ENCODE data around the gene FAM13A.

Gene FAM13A

GRCh38 chr4:88738180-88738579, 318.8 kb downstream of the FAM13A start:
- DNase-seq = no peak

GRCh38 chr4:88737307-88737941, 319.6 kb downstream of the FAM13A start:
- DNase-seq = no peak

DNA sequence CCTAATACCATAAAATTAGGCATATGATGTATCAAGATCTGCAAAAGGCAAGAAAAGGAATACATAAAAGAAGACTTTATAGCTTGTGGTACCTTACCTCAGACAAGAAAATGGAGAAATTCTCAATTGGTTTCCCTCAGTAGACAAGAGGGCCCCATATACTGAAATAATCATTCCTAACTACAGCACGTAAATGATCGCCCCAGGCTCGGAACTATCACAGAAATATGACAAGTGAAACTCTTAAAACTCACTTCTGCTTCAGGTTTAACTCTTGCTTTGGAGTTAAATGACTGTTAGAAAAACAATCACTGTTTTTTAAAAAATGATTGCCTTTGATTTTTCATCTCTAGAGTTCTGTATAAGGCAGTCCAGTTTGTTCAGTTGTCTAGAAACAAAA, 320.7 kb downstream of the FAM13A start:
- no peak for DNase-seq

GRCh38 chr4:88735564-88735963, 321.4 kb downstream of the FAM13A start:
- no peak for DNase-seq

DNA sequence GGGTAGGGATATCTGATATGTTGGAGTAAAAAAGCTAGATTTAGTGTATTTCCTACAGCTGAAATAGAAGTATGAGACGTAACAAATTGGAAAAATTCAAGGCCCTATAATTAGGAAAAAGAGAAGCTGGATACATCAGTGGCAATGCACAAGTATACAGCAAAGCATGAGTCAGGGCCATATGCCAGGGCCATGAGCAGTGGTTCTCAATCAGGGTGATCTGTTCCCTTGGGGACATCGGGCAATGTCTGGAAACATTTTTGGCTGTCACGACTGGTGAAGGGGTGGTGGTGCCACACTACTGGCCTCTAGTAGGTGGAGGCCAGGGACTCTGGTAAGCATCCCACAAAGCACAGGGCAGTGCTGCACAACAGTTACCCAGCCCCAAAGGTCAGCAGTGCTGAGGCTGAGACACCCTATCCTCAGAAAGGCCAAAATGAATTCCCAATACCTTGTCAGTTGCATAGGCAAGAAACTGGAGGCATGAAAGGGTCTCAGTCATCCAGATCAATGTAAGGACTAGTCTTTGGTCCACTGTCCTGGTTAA, 322.5 kb downstream of the FAM13A start:
- DNase-seq = no peak

GRCh38 chr4:88732714-88733368, 324.1 kb downstream of the FAM13A start:
- no peak for DNase-seq

DNA sequence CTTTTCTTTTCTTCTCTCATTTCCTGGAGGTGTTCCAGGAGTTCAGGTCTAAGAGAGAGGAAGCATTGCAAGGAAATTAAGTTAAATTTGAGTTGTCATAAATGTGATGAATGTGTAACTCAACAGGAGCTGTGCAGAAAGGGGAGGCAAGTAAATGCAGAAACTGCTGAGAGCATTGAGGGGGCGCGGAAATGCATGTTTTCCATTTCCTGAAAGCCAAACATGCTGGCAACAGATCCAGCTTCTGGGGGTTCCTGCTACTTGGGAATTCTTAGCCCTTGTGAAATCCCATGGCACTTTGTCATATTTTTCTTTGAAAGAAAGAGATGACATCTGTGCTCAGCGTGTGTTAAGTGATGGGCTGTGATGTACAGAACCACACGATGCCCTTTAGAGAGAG, 325.6 kb downstream of the FAM13A start:
- no peak for DNase-seq

- no peak for DNase-seq
Measured at GRCh38 chr4:88730811-88731210, 326.2 kb downstream of the FAM13A start.

GRCh38 chr4:88729146-88729760, 327.7 kb downstream of the FAM13A start:
- DNase-seq = no peak

- DNase-seq = no peak
Measured at GRCh38 chr4:88728146-88728545, 328.8 kb downstream of the FAM13A start.

DNA sequence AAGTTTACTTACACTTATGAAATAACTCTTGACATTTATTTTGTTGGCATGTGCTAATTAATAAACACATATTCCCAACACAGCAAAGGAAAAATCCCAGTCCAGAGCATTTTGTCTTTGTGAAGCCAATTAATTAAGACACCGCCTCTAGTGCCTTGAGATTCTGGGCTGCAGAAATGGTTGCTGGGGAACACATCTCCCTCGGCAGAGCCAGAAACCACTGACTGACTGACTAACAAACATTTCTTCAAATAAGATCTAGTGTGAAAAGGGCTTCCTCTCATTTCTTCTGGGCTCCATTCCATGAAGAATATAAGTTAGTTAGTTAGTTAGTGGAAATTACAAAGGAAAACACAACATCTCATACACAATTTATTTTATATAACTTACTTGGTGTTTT, 331.0 kb downstream of the FAM13A start:
- no peak for DNase-seq

GRCh38 chr4:88725143-88725542, 331.8 kb downstream of the FAM13A start:
- DNase-seq = no peak

DNA sequence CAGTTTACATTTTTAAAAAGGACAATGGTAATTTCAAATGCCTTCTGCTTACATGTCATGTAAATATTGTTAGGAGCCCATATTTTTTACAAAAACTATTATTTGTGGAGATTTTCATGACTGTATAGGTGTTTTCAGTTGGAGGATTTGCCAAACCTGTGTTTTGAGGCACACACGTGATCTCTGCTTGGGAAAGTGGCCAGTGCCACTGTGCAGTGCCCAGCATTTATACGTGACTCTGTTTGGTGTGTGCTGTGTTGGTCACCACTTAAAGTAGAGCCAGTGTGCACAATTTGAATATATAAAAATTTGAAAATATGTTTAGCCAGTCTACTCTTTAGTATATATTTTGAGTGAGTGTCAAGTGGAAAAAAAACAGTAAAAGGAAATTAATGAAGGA, 332.6 kb downstream of the FAM13A start:
- DNase-seq = no peak

DNA sequence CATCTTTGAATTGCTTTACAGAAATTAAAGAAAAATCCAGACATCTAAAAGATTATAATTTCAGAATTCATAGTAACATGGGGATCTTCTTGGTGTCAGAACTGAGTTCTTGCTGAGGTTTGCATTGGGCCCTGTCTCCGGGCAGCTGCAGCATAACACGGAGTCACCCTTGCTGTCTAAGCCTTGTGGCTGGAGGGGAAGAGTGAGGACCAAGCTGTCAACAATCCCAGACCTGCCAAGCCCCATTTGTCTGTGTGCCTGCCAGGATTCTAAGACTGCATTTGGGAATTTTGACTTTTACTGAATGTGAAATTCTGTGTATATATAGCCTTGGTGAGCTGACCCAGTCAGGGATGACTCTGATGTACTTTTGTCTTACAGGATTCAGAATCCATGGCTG, 334.2 kb downstream of the FAM13A start:
- no peak for DNase-seq

DNA sequence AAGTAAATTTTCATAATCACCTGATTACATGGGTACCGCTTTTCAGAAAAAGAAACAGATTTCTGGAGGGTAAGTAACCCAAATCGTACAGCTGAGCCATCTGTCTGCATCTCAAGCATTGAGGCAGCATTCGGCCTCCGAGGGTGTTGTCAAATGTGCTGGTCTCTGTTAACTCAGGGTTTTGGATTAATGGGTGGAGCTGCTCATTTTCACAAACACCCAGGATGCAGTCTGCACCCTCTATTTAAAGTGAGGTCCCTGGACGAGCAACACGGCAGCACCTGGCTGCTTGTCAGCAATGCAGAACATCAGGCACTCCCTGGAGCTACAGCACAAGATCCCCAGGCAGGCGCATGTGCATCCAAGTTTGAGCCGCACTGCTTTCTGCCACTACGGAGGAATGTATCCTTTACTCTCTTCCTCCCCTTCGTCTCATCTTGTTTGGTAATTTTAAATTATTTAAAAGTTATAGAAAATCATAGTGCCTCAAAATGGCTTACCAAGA, 334.7 kb downstream of the FAM13A start:
- no peak for DNase-seq

- no peak for DNase-seq
Measured at GRCh38 chr4:88720451-88721428, 336.2 kb downstream of the FAM13A start.

GRCh38 chr4:88719381-88719780, 337.6 kb downstream of the FAM13A start:
- DNase-seq = no peak

DNA sequence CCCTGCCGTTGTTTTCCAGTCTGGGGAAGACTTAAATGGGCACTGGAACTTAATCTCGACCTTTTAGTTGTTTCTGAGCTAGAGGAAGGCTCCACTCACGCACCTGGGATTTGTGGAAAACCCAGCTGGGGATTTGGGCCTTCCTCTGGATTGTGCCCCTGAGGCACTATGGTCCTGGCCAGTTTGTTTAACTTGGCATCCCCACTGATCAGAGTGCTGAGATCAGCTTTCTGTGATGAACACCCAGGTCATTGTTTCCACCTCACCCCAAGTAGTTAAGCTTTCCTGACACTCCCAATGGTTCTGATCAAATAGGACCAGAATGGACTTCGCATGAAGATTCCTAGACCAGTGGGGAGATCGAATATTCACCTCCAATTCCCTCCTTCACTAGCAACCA, 338.9 kb downstream of the FAM13A start:
- DNase-seq = no peak

DNA sequence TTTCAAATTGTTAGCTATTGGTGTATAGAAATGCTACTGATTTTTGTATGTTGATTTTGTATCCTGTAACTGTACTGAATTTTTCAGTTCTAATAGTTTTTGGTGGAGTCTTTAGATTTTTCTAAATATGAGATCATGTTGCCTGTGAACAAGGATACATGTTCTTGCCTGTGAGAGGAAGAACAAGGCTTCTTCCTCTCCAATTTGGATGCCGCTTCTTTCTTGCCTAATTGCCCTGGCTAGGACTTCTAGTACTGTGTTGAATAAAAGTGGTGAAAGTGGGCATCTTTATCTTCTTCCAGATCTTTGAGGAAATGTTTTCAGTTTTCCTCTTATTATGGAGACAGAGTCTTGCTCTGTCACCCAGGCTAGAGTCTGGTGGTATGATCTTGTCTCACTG, 343.2 kb downstream of the FAM13A start:
- DNase-seq = no peak

GRCh38 chr4:88709989-88710388, 347.0 kb downstream of the FAM13A start:
- DNase-seq = no peak

DNA sequence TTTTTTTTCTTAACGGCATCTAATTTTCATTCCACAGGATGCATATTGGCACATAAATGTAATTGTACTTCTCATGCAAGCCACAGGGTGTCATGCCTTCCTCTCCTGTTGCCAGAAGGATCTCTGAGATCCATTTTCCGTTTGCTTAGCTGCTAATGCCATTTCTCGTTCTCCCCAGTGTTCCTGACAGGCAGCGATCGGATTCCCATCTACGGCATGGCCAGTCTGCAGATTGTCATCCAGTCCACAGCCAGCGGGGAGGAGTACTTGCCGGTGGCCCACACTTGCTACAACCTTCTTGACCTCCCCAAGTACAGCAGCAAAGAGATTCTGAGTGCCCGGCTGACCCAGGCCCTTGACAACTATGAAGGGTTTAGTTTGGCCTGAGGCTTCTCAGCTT, 350.4 kb downstream of the FAM13A start:
- DNase-seq = peak; percentile 6 to 28

DNA sequence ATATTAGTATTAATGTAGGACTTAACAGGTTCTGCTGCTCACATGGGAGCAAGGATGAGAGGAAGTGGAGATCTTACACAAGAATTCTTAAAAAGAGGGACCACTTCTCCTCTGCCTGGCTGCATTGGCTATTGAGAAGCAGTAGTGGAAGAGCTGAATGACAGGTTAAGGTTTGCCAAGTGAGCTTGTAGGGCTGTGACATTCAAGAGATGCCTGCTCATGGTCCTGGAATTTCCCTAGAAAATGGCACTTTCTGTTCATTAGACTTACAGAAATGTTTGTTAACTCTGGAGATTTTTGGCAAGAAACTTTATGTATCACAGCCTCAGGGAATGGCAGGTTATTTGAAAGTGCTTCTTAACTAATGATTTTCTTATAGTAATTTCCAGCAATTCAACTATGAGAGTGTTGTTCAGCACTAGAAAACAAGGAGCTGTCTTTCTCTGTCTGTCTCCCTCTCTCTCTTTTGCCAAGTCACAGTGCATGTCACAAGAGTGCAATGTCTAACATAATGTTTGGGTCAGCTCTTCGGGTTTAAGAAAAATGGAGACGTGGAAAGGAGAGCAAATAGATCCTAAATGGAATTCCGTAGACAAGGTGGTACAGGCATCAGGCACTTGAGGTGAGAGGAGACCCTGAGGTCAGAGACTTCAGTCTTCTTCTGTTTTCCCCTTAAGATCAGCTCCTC, 351.0 kb downstream of the FAM13A start:
- no peak for DNase-seq
